Stimulated activated CD8-positive, alpha-beta memory T cell treated with anti-CD3 and anti-CD28 coated beads, Interleukin-2, amount 100 ng/mL, for 1 hour (primary cell): ENCODE measurements around the gene COL3A1.

Source experiments
- DNase-seq, 2 donors: peaks; one replicate each; pipeline ENCODE4 v3.0.0-alpha.2; 2020; ENCODE audit warnings: low read depth in 2 of 2

The COL3A1 gene

GRCh38 chr2:188975497-188976102 lies 1.4 kb downstream of the COL3A1 start:
- DNase-seq = no peak

- no peak for DNase-seq
Measured at GRCh38 chr2:188976545-188977268, 2.5 kb downstream of the COL3A1 start.

- DNase-seq = no peak
Measured at GRCh38 chr2:188977317-188977716, 3.1 kb downstream of the COL3A1 start.

- no peak for DNase-seq
Measured at GRCh38 chr2:188978291-188979081, 4.3 kb downstream of the COL3A1 start.

- no peak for DNase-seq
Measured at GRCh38 chr2:188979187-188980114, 5.3 kb downstream of the COL3A1 start.

GRCh38 chr2:188983427-188984064 lies 9.4 kb downstream of the COL3A1 start:
- no peak for DNase-seq

GRCh38 chr2:188984065-188984491 lies 9.9 kb downstream of the COL3A1 start:
- no peak for DNase-seq

GRCh38 chr2:188984680-188985079 lies 10.5 kb downstream of the COL3A1 start:
- no peak for DNase-seq

- DNase-seq = no peak
Measured at GRCh38 chr2:188986839-188987238, 12.7 kb downstream of the COL3A1 start.

GRCh38 chr2:188993247-188993646 lies 19.1 kb downstream of the COL3A1 start:
- no peak for DNase-seq

GRCh38 chr2:188997263-188997662 lies 23.1 kb downstream of the COL3A1 start:
- no peak for DNase-seq

GRCh38 chr2:189000221-189000620 lies 26.0 kb downstream of the COL3A1 start:
- no peak for DNase-seq

- DNase-seq = no peak
Measured at GRCh38 chr2:189002079-189002478, 27.9 kb downstream of the COL3A1 start.

GRCh38 chr2:189008555-189009262 lies 34.5 kb downstream of the COL3A1 start:
- no peak for DNase-seq

GRCh38 chr2:189010536-189010935 lies 36.4 kb downstream of the COL3A1 start:
- no peak for DNase-seq

GRCh38 chr2:189012351-189012750 lies 38.2 kb downstream of the COL3A1 start:
- DNase-seq = no peak

- DNase-seq = no peak
Measured at GRCh38 chr2:189013031-189013430, 38.9 kb downstream of the COL3A1 start.

GRCh38 chr2:189013671-189014448 lies 39.7 kb downstream of the COL3A1 start:
- DNase-seq = no peak

- no peak for DNase-seq
Measured at GRCh38 chr2:189014449-189015138, 40.4 kb downstream of the COL3A1 start.
